Parathyroid adenoma (tissue), 2 donors: ENCODE measurements around the gene DYNC1I1.

ENCODE experiments used
- H2AFZ ChIP-seq: fragments of 300-600 bp; sonication (generic); one replicate; pipeline ENCODE4 v1.7.0; 2017; ENCODE audit warnings: antibody characterized with exemption, mild to moderate bottlenecking
- H3K27ac ChIP-seq: fragments of 300-600 bp; sonication (generic); one replicate; pipeline ENCODE4 v1.7.0; 2017
- H3K27me3 ChIP-seq: fragments of 300-600 bp; sonication (generic); one replicate; pipeline ENCODE4 v1.7.0; 2017; ENCODE audit warnings: low read length; ENCODE audit not compliant: control insufficient read depth, insufficient read depth
- H3K36me3 ChIP-seq: fragments of 300-600 bp; sonication (generic); one replicate; pipeline ENCODE4 v1.7.0; 2017; ENCODE audit warnings: low read length; ENCODE audit not compliant: control insufficient read depth, insufficient read depth
- H3K4me1 ChIP-seq: fragments of 300-600 bp; sonication (generic); one replicate; pipeline ENCODE4 v1.7.0; 2017; ENCODE audit warnings: control low read depth
- H3K4me2 ChIP-seq: fragments of 300-600 bp; sonication (generic); one replicate; pipeline ENCODE4 v1.7.0; 2017; ENCODE audit warnings: low read length
- H3K4me3 ChIP-seq: fragments of 300-600 bp; sonication (generic); one replicate; pipeline ENCODE4 v1.7.0; 2017; ENCODE audit warnings: low read depth, low read length
- H3K79me2 ChIP-seq: fragments of 300-600 bp; sonication (generic); one replicate; pipeline ENCODE4 v1.7.0; 2017; ENCODE audit warnings: control low read depth
- H3K9ac ChIP-seq: fragments of 300-600 bp; sonication (generic); one replicate; pipeline ENCODE4 v1.7.0; 2017; ENCODE audit warnings: mild to moderate bottlenecking
- H3K9me3 ChIP-seq: fragments of 300-600 bp; sonication (generic); one replicate; pipeline ENCODE4 v1.7.0; 2017; ENCODE audit warnings: low read length; ENCODE audit not compliant: control insufficient read depth
- CTCF ChIP-seq: fragments of 300-600 bp; sonication (generic); IDR thresholded peaks from one replicate; pipeline ENCODE4 v1.7.0; 2017; ENCODE audit warnings: antibody characterized with exemption, mild to moderate bottlenecking
- donor health status: primary hyperparathyroidism.

The DYNC1I1 gene

GRCh38 chr7:95817866-95818640, 45.7 kb downstream of the DYNC1I1 start:
- H3K9me3 ChIP-seq: no peaks in the 10 kb centered on the region
- no peak for TF ChIP-seq CTCF
- H3K27me3 ChIP-seq: no peaks in the 10 kb centered on the region
- no peak overlapping the region for H3K9ac ChIP-seq
- no peak overlapping the region for H3K27ac ChIP-seq
- no peaks in the 10 kb centered on the region for H3K36me3 ChIP-seq
- H2AFZ ChIP-seq: no peak overlapping the region
- no peaks in the 10 kb centered on the region for H3K79me2 ChIP-seq
- no peak overlapping the region for H3K4me2 ChIP-seq
- no peaks in the 10 kb centered on the region for H3K4me1 ChIP-seq
- H3K4me3 ChIP-seq: no peak overlapping the region

DNA sequence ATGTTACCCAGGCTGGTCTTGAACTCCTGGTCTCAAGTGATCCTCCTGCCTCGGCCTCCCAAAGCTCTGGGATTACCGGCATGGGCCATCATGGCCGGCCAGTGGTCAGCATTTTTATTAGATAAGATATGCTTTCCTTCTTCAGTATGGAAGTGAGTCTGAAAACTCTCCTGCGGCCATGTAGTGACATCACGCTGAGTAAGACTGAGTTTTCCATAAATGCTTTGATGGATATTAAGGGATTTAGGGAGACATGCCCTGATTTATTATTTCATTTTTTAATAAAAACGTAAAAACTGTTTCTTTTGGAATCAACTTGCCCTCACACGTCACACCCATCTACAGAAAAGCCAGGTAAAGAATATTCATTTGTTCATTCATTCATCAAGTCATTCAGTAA, 48.4 kb downstream of the DYNC1I1 start:
- no peak overlapping the region for H3K4me2 ChIP-seq
- H3K4me1 ChIP-seq: no peaks in the 10 kb centered on the region
- H3K27me3 ChIP-seq: no peaks in the 10 kb centered on the region
- H2AFZ ChIP-seq: no peak overlapping the region
- H3K9me3 ChIP-seq: no peaks in the 10 kb centered on the region
- no peak overlapping the region for H3K27ac ChIP-seq
- no peaks in the 10 kb centered on the region for H3K79me2 ChIP-seq
- H3K36me3 ChIP-seq: no peaks in the 10 kb centered on the region
- no peak overlapping the region for H3K9ac ChIP-seq
- H3K4me3 ChIP-seq: no peak overlapping the region
- TF ChIP-seq CTCF: no peak

- Histone ChIP-seq H3K9ac (no peak overlapping the region), H2AFZ (no peak overlapping the region), H3K4me1 (no peaks in the 10 kb centered on the region), H3K4me3 (no peak overlapping the region), H3K9me3 (no peaks in the 10 kb centered on the region), H3K36me3 (no peaks in the 10 kb centered on the region), H3K27ac (no peak overlapping the region), H3K79me2 (no peaks in the 10 kb centered on the region), H3K4me2 (no peak overlapping the region), H3K27me3 (no peaks in the 10 kb centered on the region)
- no peak for TF ChIP-seq CTCF
Observed at GRCh38 chr7:95822717-95823116, 50.4 kb downstream of the DYNC1I1 start.

- no peak overlapping the region for H3K9ac ChIP-seq
- no peak for TF ChIP-seq CTCF
- no peak overlapping the region for H3K4me2 ChIP-seq
- no peaks in the 10 kb centered on the region for H3K79me2 ChIP-seq
- H3K27ac ChIP-seq: no peak overlapping the region
- no peaks in the 10 kb centered on the region for H3K36me3 ChIP-seq
- H2AFZ ChIP-seq: no peak overlapping the region
- H3K27me3 ChIP-seq: no peaks in the 10 kb centered on the region
- H3K9me3 ChIP-seq: no peaks in the 10 kb centered on the region
- no peak overlapping the region for H3K4me3 ChIP-seq
- H3K4me1 ChIP-seq: no peaks in the 10 kb centered on the region
Observed at GRCh38 chr7:95824616-95825015, 52.3 kb downstream of the DYNC1I1 start.
